Endothelial cell of umbilical vein (primary cell): Measurements from ENCODE around the gene SH3BP1.

Source experiments
- CTCF ChIP-seq, 2 donors: IDR thresholded peaks; 1 replicate in 1 of 2; 2 replicates in 1 of 2; pipeline ENCODE4 v1.5.1; 2011; ENCODE audit warnings: low read length in 2 of 2, mild to moderate bottlenecking in 2 of 2, moderate library complexity in 2 of 2, control low read depth in 1 of 2, inconsistent platforms in 1 of 2, low read depth in 1 of 2; ENCODE audit not compliant: insufficient read depth in 1 of 2; ENCODE audit errors: extremely low read depth in 1 of 2
- EZH2 ChIP-seq: IDR thresholded peaks from 2 replicates; pipeline ENCODE4 v1.6.1; 2012; ENCODE audit warnings: borderline replicate concordance, low read depth, mild to moderate bottlenecking, moderate library complexity, low read length, inconsistent platforms; ENCODE audit not compliant: severe bottlenecking
- FOS ChIP-seq: IDR thresholded peaks from 2 replicates; pipeline ENCODE4 v1.6.1; 2011; ENCODE audit warnings: mild to moderate bottlenecking, low read length, moderate library complexity, borderline replicate concordance; ENCODE audit not compliant: insufficient read depth
- GATA2 ChIP-seq: IDR thresholded peaks from 2 replicates; pipeline ENCODE4 v1.7.0; 2011; ENCODE audit warnings: low read depth, mild to moderate bottlenecking, moderate library complexity, mixed read lengths, low read length; ENCODE audit not compliant: insufficient read length, insufficient read depth
- MAX ChIP-seq: IDR thresholded peaks from 2 replicates; pipeline ENCODE4 v1.6.1; 2011; ENCODE audit not compliant: insufficient read depth, insufficient read length
- MYC ChIP-seq: IDR thresholded peaks from one replicate; pipeline ENCODE4 v1.6.1; 2011; ENCODE audit warnings: mild to moderate bottlenecking, low read depth, low read length
- POLR2A ChIP-seq: IDR thresholded peaks from 2 replicates; pipeline ENCODE4 v1.6.1; 2012; ENCODE audit warnings: low read depth, mild to moderate bottlenecking, control low read depth, low read length
- POLR2AphosphoS5 ChIP-seq: IDR thresholded peaks from 2 replicates; pipeline ENCODE4 v1.6.1; 2012; ENCODE audit warnings: low read depth, mild to moderate bottlenecking, control low read depth, low read length, moderate library complexity; ENCODE audit not compliant: insufficient read depth

GRCh38 chr22:37647928-37648327, 8.5 kb downstream of the SH3BP1 start:
- no peak for TF ChIP-seq FOS
- TF ChIP-seq CTCF (IDR thresholded peaks at IDR 0.05; ENCODE audit: extremely low read depth in 1 of 2, insufficient read depth in 1 of 2, low read depth in 1 of 2, low read length in 2 of 2) = no peak
- no peak for TF ChIP-seq POLR2AphosphoS5
- no peak for TF ChIP-seq MAX
- TF ChIP-seq EZH2 = no peak
- TF ChIP-seq POLR2A = no peak
- no peak for TF ChIP-seq MYC
- no peak for TF ChIP-seq GATA2
